HuH-7.5 (cell line): ENCODE measurements around the gene SMARCC2.
"Not testable (repeated sequence)": the region's sequence is repeated elsewhere in the genome, so short reads cannot be mapped to it uniquely, and the experiment has no call there.

Source experiments
- DNase-seq: peaks from one replicate; pipeline ENCODE4 v3.0.0; 2011; ENCODE audit warnings: low spot score

Gene SMARCC2

GRCh38 chr12:56120158-56120846 lies 69.0 kb downstream of the SMARCC2 start:
- DNase-seq = no peak

GRCh38 chr12:56119361-56119796 lies 69.9 kb downstream of the SMARCC2 start:
- peak; percentile 95 for DNase-seq

- DNase-seq = no peak
These were observed 70.5 kb downstream of the SMARCC2 start for GRCh38 chr12:56118688-56119357.

- DNase-seq = peak; percentile 78
These were observed 71.2 kb downstream of the SMARCC2 start, which contains the start of gene ZC3H10 for GRCh38 chr12:56117778-56118687. Gene ZC3H10, plus strand, starts transcription at chr12:56118266. Its CDS starts 2,297 bp downstream, at chr12:56120563.

DNA sequence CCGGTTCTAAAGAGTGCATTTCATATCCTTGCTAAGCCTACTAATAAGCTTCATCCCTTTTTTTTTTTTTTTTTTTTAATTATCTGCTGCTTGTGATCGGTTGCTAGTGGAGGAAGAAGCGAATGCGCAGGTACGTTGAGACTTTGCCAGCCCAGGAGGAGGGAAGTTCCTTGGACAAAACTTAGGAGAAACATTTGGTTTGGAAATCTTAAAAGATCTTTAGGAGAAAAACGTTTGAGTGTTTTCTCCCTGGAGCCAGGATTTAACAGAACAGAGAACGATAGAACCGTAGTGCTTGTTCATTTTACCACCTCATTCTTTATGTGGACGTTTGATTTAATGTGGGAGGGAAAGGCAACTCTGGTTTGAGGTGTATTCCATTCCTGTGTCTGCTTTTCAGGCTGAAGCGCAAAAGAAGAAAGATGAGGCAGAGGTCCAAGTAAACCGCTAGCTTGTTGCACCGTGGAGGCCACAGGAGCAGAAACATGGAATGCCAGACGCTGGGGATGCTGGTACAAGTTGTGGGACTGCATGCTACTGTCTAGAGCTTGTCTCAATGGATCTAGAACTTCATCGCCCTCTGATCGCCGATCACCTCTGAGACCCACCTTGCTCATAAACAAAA lies 72.1 kb downstream of the SMARCC2 start:
- DNase-seq = not testable (repeated sequence)

DNA sequence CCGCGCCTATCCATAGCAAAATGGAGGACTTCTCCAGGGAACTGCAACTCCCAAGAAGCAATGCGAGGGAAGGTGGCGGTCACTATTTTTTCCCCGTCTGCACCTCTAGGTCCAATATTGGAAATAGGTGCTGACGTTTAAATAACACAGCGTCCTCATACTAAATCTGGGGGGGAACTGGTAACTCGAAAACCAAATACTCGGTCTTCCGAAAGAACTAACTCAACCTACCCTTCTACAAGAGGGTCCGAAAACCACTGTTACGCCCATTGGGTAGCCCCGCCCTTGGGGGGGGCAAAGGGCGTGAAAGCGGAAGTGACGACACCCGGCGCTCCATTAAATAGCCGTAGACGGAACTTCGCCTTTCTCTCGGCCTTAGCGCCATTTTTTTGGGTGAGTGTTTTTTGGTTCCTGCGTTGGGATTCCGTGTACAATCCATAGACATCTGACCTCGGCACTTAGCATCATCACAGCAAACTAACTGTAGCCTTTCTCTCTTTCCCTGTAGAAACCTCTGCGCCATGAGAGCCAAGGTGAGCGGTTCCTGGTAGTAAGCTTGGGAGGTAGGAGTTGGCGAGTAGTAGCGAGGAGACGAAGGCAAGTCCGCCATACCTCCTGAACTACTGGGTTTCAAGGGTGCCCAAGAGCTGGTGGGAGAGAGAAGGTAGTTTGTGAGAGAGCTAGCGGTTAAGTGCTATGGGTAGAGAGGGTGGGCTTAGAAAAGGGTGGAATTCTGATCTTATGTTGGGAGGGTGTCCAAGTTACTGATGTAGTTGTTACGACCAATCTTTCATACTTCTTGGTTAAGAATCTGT lies 72.8 kb downstream of the SMARCC2 start, which contains the start of gene RPL41:
TSS of gene RPL41 (plus strand) at position 367 of the 815 bp plus-strand sequence.
- DNase-seq = peak; percentile 59

DNA sequence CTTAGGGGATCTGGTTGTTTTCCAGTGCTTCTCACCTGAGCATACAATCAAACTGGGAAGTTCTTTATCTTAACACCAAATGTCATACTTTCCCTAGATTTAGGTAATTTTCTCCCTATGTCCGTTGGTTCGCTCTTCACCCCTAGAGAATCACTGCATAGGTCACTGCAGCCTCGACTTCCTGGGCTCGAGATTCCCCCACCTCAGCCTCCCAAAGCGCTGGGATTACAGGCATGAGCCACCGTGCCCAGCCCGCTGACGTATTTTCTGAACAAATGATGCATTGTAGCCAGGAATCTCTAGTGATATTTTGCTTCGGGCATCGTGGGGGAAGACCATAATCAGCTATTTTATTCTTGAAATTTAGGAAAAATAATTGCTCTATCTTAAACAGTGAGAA lies 74.0 kb downstream of the SMARCC2 start:
- no peak for DNase-seq

- DNase-seq = no peak
These were observed 75.2 kb downstream of the SMARCC2 start for GRCh38 chr12:56114084-56114483.
